Common myeloid progenitor, CD34-positive (primary cell): ENCODE measurements around the gene PIGB.

Source experiments
- CTCF ChIA-PET: fragments of 350-600 bp; sonication (Branson Sonifier 250); formaldehyde crosslinking; loops from one replicate; lab custom pipeline; 2021; ENCODE audit warnings: antibody characterized with exemption; lab: Charles Lee
- POLR2A ChIA-PET: fragments of 350-600 bp; sonication (Branson Sonifier 250); formaldehyde crosslinking; loops from one replicate; lab custom pipeline; 2021; ENCODE audit warnings: antibody characterized with exemption; lab: Charles Lee
- DNase-seq, 3 donors: peaks; one replicate each; pipeline versions ENCODE4 v3.0.0 to v3.0.0-alpha.2; 2013
- H3K27ac ChIP-seq, 2 experiments: 1 replicate in 1 of 2; 2 replicates in 1 of 2; pipeline ENCODE4 v1.7.0; 2013; ENCODE audit warnings: inconsistent platforms in 2 of 2, low read length in 2 of 2, mild to moderate bottlenecking in 2 of 2, low read depth in 1 of 2, moderate library complexity in 1 of 2; ENCODE audit not compliant: severe bottlenecking in 2 of 2, insufficient read depth in 1 of 2, poor library complexity in 1 of 2
- H3K27me3 ChIP-seq, 5 experiments: replicated peaks in 2 of 5; 1 replicate in 3 of 5; 2 replicates in 2 of 5; pipeline versions ENCODE4 v1.6.1 to v1.7.0; 2013; ENCODE audit warnings: low read length in 4 of 5, mild to moderate bottlenecking in 2 of 5, moderate library complexity in 2 of 5, inconsistent platforms in 1 of 5; ENCODE audit not compliant: insufficient read depth in 5 of 5, control insufficient read depth in 4 of 5
- H3K36me3 ChIP-seq, 4 experiments: 1 replicate in 2 of 4; 2 replicates in 2 of 4; pipeline versions ENCODE4 v1.6.1 to v1.7.0; 2013; ENCODE audit warnings: low read length in 3 of 4, control low read depth in 1 of 4, mild to moderate bottlenecking in 1 of 4; ENCODE audit not compliant: control insufficient read depth in 4 of 4, insufficient read depth in 4 of 4
- H3K4me1 ChIP-seq, 4 experiments: 1 replicate in 3 of 4; 2 replicates in 1 of 4; pipeline versions ENCODE4 v1.6.1 to v1.7.1; 2013; ENCODE audit warnings: low read length in 3 of 4, mild to moderate bottlenecking in 3 of 4, control low read depth in 1 of 4, inconsistent platforms in 1 of 4, moderate library complexity in 1 of 4; ENCODE audit not compliant: control insufficient read depth in 4 of 4, insufficient read depth in 4 of 4; ENCODE audit errors: control extremely low read depth in 1 of 4
- H3K4me3 ChIP-seq, 7 experiments: 1 replicate in 4 of 7; 2 replicates in 3 of 7; pipeline versions ENCODE4 v1.5.1 to v1.7.0; 2013; ENCODE audit warnings: mild to moderate bottlenecking in 7 of 7, low read length in 6 of 7, moderate library complexity in 6 of 7, inconsistent platforms in 2 of 7, low read depth in 2 of 7, control low read depth in 1 of 7; ENCODE audit not compliant: insufficient read depth in 4 of 7, control insufficient read depth in 1 of 7; ENCODE audit errors: extremely low read depth in 1 of 7
- H3K9me3 ChIP-seq, 5 experiments: 1 replicate in 4 of 5; 2 replicates in 1 of 5; pipeline versions ENCODE4 v1.6.1 to v1.7.1; 2013; ENCODE audit warnings: low read length in 4 of 5, mild to moderate bottlenecking in 2 of 5, inconsistent platforms in 1 of 5, low read depth in 1 of 5, moderate library complexity in 1 of 5; ENCODE audit not compliant: control insufficient read depth in 4 of 5, insufficient read depth in 2 of 5; ENCODE audit errors: control extremely low read depth in 1 of 5
- WGBS: methylation state at CpG from one replicate; pipeline ENCODE4 v1.1.5; 2013; ENCODE audit not compliant: insufficient coverage; 5-methylcytosine and 5-hydroxymethylcytosine counted together

PIGB gene

GRCh38 chr15:55353025-55353424, 34.0 kb downstream of the PIGB start:
- H3K4me1 ChIP-seq = no peaks in the 10 kb centered on the region
- CTCF ChIA-PET = no interaction called here
- H3K4me3 ChIP-seq = no peak overlapping the region
- H3K9me3 ChIP-seq = no peaks in the 10 kb centered on the region
- no peaks in the 10 kb centered on the region for H3K27me3 ChIP-seq
- no peak overlapping the region for H3K27ac ChIP-seq
- H3K36me3 ChIP-seq = peaks cover 7 to 40% (median 11%) of the 10 kb centered on the region in 4 experiments
- no peak for DNase-seq
- POLR2A ChIA-PET = no interaction called here
- no CpG with 5 or more reads among the region's 2 CpGs for WGBS

- WGBS = 92% methylated on average over 1 of the region's 5 CpGs
- Histone ChIP-seq H3K36me3 (peaks cover 9 to 32% (median 12%) of the 10 kb centered on the region in 4 experiments), H3K4me3 (no peak overlapping the region), H3K4me1 (peaks cover 3 to 10% (median 5%) of the 10 kb centered on the region in 4 experiments), H3K27me3 (no peaks in the 10 kb centered on the region), H3K9me3 (no peaks in the 10 kb centered on the region), H3K27ac (no peak overlapping the region)
- ChIA-PET CTCF (interaction anchor here (0.6 kb wide), 1 partner anchor 1382 kb away, joined by 4 read pairs; no protein-coding TSS in a partner anchor), POLR2A (no interaction called here)
- no peak for DNase-seq
Observed at GRCh38 chr15:55356985-55357585, 38.1 kb downstream of the PIGB start.

GRCh38 chr15:55357774-55358173, 38.8 kb downstream of the PIGB start:
- H3K4me3 ChIP-seq = no peak overlapping the region
- ChIA-PET POLR2A (no interaction called here), CTCF (interaction anchor here (1.4 kb wide), 1 partner anchor 9 kb away, joined by 3 read pairs; no protein-coding TSS in a partner anchor)
- H3K9me3 ChIP-seq = no peaks in the 10 kb centered on the region
- no peaks in the 10 kb centered on the region for H3K27me3 ChIP-seq
- no CpG with 5 or more reads among the region's 2 CpGs for WGBS
- no peak overlapping the region for H3K27ac ChIP-seq
- H3K36me3 ChIP-seq = peaks cover 9 to 33% (median 14%) of the 10 kb centered on the region in 4 experiments
- peaks cover 3 to 10% (median 5%) of the 10 kb centered on the region in 4 experiments for H3K4me1 ChIP-seq
- peak in 1 of 3 donors; percentile 26 for DNase-seq

GRCh38 chr15:55358471-55358870, 39.4 kb downstream of the PIGB start:
- H3K27ac ChIP-seq = no peak overlapping the region
- H3K4me1 ChIP-seq = peaks cover 3 to 10% (median 5%) of the 10 kb centered on the region in 4 experiments
- no peaks in the 10 kb centered on the region for H3K9me3 ChIP-seq
- no peak overlapping the region for H3K4me3 ChIP-seq
- ChIA-PET POLR2A (interaction anchor here (0.7 kb wide), 1 partner anchor 928 kb away, joined by 3 read pairs; no protein-coding TSS in a partner anchor), CTCF (interaction anchor here (0.8 to 3.7 kb wide), 6 partner anchors 9 to 140 kb away, joined by 3 to 20 read pairs (median 3); partner anchors contain the start of genes CCPG1 and PIERCE2)
- no peaks in the 10 kb centered on the region for H3K27me3 ChIP-seq
- DNase-seq = no peak
- peaks cover 9 to 30% (median 14%) of the 10 kb centered on the region in 4 experiments for H3K36me3 ChIP-seq

GRCh38 chr15:55360256-55360655, 41.2 kb downstream of the PIGB start:
- WGBS = 9% methylated on average over 6 of the region's 6 CpGs
- Histone ChIP-seq H3K27me3 (no peaks in the 10 kb centered on the region), H3K9me3 (no peaks in the 10 kb centered on the region), H3K36me3 (peaks cover 7 to 25% (median 15%) of the 10 kb centered on the region in 4 experiments), H3K4me1 (peaks cover 3 to 10% (median 5%) of the 10 kb centered on the region in 4 experiments), H3K4me3 (no peak overlapping the region), H3K27ac (no peak overlapping the region)
- CTCF ChIA-PET = interaction anchor here (0.6 to 3.7 kb wide), 5 partner anchors 12 to 1880 kb away, joined by 3 to 20 read pairs (median 4); partner anchors contain the start of genes CCPG1 and PIERCE2
- peak in 2 of 3 donors; percentile 21 to 26 for DNase-seq
- POLR2A ChIA-PET = no interaction called here

- Histone ChIP-seq H3K4me3 (no peak overlapping the region), H3K27ac (no peak overlapping the region), H3K36me3 (peaks cover 2 to 20% (median 9%) of the 10 kb centered on the region in 4 experiments), H3K27me3 (no peaks in the 10 kb centered on the region), H3K4me1 (peaks cover 3 to 10% (median 5%) of the 10 kb centered on the region in 4 experiments), H3K9me3 (no peaks in the 10 kb centered on the region)
- CTCF ChIA-PET = interaction anchor here (1.2 to 3.7 kb wide), 4 partner anchors 13 to 78 kb away, joined by 3 to 20 read pairs (median 4); partner anchors contain the start of genes CCPG1 and PIERCE2
- 99% methylated on average over 7 of the region's 10 CpGs for WGBS
- POLR2A ChIA-PET = interaction anchor here (0.6 kb wide), 1 partner anchor 57 kb away, joined by 5 read pairs; no protein-coding TSS in a partner anchor
- no peak for DNase-seq
Observed at GRCh38 chr15:55361048-55361447, 42.0 kb downstream of the PIGB start.

- peaks cover 2 to 11% (median 7%) of the 10 kb centered on the region in 4 experiments for H3K36me3 ChIP-seq
- CTCF ChIA-PET = no interaction called here
- 85% methylated on average over 2 of the region's 2 CpGs for WGBS
- POLR2A ChIA-PET = no interaction called here
- H3K4me3 ChIP-seq = no peak overlapping the region
- H3K9me3 ChIP-seq = no peaks in the 10 kb centered on the region
- H3K27ac ChIP-seq = no peak overlapping the region
- no peak for DNase-seq
- H3K27me3 ChIP-seq = no peaks in the 10 kb centered on the region
- H3K4me1 ChIP-seq = peaks cover 3 to 10% (median 5%) of the 10 kb centered on the region in 4 experiments
Observed at GRCh38 chr15:55362641-55363040, 43.6 kb downstream of the PIGB start.
